ENCODE measurements around the gene CNKSR3.
"Not testable (repeated sequence)": the region's sequence is repeated elsewhere in the genome, so short reads cannot be mapped to it uniquely, and the experiment has no call there.

CNKSR3 gene

DNA sequence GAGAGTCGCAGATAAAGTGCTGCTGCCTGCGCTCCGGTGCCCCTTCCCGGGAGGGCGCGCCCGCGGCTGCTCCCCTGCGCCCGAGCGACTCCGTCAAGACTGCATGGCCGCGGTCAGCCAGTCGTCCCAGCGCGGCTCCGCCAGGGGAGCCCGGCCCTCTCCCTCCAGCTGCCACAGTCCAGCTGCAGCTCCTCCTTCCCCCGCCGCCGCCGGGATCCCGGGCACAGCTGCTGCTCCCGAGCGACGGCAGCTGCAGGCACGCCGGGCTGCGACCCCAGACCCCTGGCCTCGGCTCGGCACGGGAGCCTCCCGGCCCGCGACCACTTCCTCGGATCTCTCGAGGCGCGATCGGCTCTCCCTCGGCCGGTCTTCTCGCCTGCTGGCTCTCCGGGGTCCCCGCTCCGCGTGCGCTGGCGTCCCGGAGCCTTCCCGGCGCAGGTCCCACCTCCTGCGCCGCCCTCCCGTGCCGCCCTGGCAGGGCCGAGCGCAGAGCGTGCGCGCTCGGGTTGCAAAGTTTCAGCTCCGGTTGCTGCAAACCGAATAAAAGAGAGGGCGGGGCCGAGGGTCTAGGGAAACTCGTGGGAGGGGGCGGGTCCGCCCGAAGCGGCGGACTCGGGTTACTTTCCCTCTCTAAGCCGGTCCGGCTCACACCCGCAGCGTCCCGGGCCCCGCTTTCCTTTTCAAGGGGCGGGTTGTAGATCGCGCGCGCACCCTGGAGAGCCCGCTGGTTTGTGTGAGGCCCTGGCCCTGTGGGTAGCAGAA is at the start of gene CNKSR3:
Gene CNKSR3 (minus strand): TSS at position 542 of the 762 bp plus-strand sequence. CDS start 571 bp downstream, outside the sequence.
- no peak for DNase-seq

DNA sequence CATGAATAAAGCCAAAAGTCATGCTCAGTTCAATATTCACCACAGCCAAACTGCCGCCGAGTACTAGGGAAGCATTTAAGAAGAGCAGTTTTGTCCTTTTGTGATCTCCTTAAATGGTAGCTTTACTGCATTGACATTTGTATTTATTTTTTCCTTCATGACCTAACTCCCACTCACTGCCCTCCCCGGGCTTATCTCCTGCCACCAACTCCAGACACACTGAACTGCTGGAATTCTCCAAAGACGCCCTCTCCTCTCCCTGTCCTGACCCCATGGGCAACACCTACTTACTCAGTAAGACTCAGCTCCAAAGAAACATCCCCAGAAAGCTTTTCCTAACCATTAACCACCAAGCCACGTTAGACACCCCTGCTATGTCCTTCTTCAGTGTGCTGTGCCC is 48.5 kb upstream of the CNKSR3 start:
- DNase-seq, result no peak

DNA sequence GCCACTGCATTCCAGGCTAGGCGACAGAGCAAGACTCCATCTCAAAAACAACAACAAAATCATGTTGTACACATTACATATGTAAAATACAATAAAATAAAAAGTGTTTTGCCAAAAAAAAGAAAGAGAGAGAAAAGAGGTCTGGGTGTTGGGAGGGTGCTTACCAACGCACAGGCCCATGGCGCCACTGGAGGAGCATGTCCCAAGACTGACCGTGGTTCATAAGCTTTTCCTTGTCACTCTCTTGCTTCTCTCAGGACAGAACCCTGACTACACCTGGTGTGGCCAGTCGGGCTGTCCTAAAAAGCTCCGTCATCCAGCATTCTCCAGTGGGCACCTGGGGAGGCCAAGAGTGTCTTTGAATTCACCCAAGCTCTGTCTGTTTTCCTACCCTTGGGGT is 48.0 kb upstream of the CNKSR3 start:
- DNase-seq, result no peak

DNA sequence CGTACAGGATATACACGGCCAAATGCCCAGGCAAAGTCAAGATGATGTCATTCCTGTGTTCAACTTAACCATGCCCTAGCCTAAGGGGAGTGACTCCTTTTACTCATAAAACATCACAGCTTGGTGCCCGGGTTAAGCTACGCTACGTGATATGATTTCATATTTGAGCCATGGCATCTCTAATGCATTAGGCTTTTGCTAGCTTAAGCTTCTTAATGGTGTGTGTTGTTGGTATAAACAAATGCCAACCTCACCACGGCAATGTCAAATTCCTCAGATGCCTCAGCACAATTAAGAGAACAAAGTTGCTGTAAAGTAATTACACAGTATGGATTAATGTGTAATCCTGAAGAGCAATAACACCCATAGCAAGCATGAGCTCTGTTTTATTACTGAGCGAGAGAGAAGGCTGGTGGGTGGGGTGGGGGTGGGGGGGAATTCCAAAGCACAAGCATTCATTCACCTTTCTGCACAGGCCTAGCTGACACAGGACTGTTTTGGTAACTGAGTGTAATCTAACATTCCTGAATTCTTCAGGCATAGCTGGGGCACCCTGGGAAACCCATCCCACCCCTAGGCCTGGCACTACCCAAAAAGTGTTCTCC is 44.7 kb upstream of the CNKSR3 start:
- DNase-seq, result no peak

- DNase-seq, result no peak
Observed at GRCh38 chr6:154554491-154554890, 44.0 kb upstream of the CNKSR3 start.

- no peak for DNase-seq
Observed at GRCh38 chr6:154550779-154551178, 40.3 kb upstream of the CNKSR3 start.

- no peak for DNase-seq
Observed at GRCh38 chr6:154549179-154549578, 38.7 kb upstream of the CNKSR3 start.

DNA sequence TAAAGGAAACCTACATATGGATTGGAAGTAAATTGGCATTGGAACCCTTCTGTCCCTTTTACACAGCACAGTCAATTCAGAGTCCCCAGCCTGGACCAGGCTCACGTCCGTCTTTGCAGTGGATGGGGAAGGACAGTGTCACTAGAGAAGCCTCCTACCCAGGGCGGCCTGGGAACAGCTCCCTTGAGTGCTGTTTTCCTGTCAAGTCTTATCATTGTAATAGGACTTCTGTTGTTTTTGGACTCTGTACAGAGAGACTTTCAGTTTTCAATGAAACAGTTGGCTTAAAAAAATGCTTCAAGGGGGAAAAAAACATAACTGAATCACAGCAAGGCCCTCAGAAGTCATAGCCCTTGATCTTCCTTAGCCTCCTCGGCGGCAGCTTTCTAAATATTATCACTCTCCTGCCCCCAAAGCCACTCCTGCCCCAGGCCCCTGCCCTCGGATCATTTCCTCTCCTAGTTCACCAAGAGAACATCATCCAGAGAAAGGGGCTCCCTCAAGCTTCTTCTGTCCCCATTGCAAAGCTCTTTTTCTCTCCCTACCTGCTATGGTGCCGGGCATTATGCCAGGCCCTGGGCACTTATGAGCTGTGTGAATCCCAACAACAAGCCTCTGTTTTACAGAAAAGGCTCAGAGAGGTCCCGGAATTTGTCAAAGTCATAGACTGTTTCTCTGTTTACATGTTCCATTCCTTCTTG is 37.8 kb upstream of the CNKSR3 start:
- no peak for DNase-seq

GRCh38 chr6:154543628-154544027 is 33.1 kb upstream of the CNKSR3 start:
- no peak for DNase-seq

GRCh38 chr6:154542747-154543146 is 32.3 kb upstream of the CNKSR3 start:
- DNase-seq, result no peak

- DNase-seq, result not testable (repeated sequence)
Observed at GRCh38 chr6:154541837-154542236, 31.4 kb upstream of the CNKSR3 start.

DNA sequence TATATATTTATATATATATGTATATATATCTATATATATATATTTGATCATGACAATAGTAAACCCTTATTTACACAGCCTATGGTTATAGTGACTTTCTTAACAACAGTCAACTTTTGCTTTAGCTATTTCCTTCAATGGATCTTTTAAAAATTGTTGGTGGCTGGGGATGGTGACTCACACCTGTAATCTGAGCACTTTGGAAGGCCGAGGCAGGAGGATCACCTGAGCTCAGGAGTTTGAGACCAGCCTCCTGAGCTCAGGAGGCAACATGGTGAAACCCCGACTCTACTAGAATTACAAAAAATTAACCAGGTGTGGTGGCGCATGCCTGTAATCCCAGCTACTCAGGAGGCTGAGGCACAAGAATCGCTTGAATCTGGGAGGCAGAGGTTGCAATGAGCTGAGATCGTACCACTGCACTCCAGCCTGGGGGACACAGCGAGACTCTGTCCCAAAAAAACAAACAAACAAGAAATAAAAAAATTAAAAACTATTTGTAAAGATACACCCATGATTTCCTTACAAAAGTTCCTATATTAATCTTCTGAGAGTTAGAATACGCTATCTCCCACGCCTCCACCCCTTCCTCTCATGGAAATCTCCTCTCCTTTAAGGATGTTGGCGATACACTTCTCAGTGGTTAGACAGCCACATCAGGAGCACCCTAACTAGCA is 29.2 kb upstream of the CNKSR3 start:
- no peak for DNase-seq

DNA sequence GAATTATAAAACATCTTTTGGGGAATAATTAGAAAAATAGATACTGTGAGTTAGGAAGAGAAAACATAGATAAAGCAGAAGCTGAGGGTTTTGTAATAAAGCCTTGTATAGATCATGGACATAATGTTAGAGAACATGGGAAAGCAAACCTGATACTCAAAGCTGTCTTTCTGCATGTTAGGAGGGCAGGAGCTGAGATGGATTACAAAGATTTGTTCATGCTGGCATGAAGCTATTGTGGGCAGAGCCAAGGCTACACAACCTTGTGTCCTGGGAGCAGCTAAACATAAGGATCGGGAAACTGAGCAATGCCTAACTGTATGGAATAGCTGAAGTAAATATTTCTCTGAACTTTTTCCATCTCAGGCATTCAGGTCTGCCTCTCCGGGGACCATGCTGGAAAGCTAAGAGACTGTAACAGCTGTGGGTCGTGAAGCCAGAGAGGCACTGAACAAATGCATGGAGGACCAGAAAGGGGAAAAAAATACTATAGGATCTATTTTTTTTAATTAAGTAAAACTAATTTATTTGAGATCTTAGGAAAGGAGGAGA is 28.2 kb upstream of the CNKSR3 start:
- no peak for DNase-seq

DNA sequence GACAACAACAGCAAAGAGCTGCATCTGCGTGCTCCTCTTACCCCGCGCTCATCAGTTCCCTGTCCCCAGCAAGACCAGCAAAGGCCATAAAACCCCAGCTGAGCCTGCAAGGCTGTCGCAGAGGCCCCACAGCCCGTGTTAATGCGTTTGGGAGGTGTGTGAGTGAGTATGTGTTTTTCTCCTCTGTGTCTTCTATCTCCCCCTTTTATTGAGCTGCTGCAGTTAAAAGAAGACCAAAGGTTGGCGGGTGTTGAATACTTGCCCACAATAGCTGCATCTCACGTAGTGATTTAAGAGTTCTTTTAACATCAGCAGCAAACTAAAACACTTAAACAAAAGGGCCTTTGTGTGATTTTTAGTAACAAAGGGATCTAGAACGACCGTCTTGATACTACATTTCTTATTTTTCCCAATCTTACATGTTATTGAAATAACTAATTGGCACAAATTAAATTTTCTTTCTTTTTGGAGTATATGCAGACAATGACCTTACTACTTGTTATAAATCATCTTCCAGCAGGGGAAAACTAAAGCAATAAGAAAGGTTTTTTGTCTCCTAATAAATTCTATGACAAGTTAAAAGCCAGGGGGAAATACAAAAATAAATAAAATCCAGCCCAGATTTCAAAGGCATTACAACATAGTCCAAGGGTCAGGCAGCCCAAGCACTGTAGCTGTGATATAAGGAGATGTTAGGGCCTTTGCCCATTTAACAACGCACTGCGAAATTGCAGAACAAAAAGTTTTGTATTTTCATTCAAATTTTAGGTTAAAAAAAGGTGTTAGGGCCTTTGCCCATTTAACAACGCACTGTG is 27.2 kb upstream of the CNKSR3 start:
- no peak for DNase-seq

GRCh38 chr6:154536999-154537398 is 26.5 kb upstream of the CNKSR3 start:
- DNase-seq, result no peak

DNA sequence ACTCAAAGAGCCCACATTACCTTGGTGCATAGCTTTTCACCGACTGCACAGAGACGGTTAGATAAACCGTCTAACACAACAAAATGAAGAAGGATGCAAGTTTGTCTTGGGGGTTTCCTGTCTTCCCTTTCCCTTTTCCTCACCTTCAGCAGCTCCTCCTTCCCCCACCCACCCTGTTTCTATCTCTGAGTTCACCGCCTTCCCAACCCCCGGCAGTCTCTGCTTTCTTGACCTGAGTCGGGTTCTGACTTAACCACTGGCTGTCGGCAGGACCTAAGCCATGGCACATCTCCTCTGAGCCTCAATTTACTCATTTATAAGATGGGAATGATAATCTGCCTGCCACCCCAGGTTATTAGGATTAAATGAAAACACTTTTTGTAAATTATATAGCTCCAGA is 25.8 kb upstream of the CNKSR3 start:
- no peak for DNase-seq

GRCh38 chr6:154535851-154536250 is 25.4 kb upstream of the CNKSR3 start:
- no peak for DNase-seq

GRCh38 chr6:154535147-154535546 is 24.7 kb upstream of the CNKSR3 start:
- no peak for DNase-seq

GRCh38 chr6:154534531-154534930 is 24.0 kb upstream of the CNKSR3 start:
- no peak for DNase-seq

GRCh38 chr6:154532426-154532825 is 21.9 kb upstream of the CNKSR3 start:
- DNase-seq, result no peak

- DNase-seq, result no peak
Observed at GRCh38 chr6:154529957-154530356, 19.5 kb upstream of the CNKSR3 start.

GRCh38 chr6:154528310-154528915 is 17.9 kb upstream of the CNKSR3 start:
- DNase-seq, result no peak
